Cerebellar nuclear complex (tissue), 1 donor: ENCODE results near the gene PCDHA2.
"Not testable (repeated sequence)": the region's sequence is repeated elsewhere in the genome, so short reads cannot be mapped to it uniquely, and the experiment has no call there.

Experiments used
- DNase-seq, 2 experiments: peaks; one replicate each; lab custom pipeline; 2025; lab: John Stamatoyannopoulos, UW

Gene PCDHA2

DNA sequence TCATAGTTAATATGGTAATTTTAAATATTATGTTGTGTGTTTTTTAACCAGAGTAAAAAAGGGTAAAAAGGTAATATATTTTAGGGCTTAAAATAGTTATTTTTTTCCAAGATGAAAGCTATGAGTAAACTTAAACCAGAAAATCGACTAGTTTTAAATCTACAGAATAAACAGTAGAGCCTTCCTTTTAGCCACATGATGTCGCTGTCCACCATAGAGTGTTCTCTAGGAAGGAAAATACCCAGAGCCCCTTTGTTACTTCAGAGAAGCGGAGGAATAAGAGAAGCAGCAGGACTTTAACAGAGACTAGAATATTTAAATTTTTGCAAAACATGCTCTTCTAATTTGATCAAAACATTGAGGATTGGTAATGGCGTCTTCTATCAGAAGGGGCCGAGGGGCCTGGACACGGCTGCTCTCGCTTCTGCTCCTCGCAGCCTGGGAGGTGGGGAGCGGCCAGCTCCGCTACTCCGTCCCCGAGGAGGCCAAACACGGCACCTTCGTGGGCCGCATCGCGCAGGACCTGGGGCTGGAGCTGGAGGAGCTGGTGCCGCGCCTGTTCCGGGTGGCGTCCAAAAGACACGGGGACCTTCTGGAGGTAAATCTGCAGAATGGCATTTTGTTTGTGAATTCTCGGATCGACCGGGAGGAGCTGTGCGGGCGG, at the start of gene PCDHA2:
PCDHA2 (plus strand) TSS at position 258 of the 664 bp plus-strand sequence.
- no peak for DNase-seq

DNA sequence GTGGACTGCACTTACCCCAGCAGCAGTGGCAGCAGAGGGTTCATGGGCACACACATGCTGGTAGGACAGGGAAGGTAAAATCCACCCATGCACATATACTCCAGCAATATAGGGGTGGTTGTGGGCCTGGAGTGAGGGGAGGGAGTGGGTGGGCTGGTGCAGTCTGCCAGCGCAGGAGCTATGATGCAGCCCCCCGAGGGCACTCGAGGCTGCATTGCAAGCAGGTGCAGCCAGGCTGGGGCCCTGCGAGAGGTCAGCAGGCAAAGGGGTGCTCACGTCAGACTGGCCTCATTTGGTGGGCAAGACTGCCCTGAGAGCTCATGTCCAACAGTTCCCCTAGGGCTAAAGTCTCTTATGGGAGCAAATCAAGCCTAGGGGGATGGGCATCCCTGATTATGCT, 41.1 kb upstream of the PCDHA2 start:
- DNase-seq: no peak

- DNase-seq: no peak
Observed at GRCh38 chr5:140764177-140764973, 30.3 kb upstream of the PCDHA2 start.

DNA sequence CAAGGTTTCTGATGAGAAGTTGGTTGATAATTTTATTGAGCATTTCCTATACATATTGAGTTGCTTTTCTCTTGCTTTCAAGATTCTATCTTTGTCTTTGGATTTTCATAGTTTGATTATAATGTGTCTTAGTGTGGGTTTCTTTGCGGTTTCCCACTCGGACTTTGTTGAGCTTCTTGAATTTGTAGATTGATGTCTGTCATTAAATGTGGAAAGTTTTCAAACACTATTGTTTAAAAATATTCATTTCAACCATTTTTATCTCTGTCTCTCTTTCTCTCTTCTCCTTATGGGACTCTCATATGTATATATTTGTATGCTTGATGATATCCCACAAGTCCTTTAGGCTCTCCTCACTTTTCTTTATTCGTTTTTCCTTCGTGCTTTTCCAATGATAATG, 27.2 kb upstream of the PCDHA2 start:
- no peak for DNase-seq

GRCh38 chr5:140780512-140780911, 14.1 kb upstream of the PCDHA2 start:
- DNase-seq: no peak

DNA sequence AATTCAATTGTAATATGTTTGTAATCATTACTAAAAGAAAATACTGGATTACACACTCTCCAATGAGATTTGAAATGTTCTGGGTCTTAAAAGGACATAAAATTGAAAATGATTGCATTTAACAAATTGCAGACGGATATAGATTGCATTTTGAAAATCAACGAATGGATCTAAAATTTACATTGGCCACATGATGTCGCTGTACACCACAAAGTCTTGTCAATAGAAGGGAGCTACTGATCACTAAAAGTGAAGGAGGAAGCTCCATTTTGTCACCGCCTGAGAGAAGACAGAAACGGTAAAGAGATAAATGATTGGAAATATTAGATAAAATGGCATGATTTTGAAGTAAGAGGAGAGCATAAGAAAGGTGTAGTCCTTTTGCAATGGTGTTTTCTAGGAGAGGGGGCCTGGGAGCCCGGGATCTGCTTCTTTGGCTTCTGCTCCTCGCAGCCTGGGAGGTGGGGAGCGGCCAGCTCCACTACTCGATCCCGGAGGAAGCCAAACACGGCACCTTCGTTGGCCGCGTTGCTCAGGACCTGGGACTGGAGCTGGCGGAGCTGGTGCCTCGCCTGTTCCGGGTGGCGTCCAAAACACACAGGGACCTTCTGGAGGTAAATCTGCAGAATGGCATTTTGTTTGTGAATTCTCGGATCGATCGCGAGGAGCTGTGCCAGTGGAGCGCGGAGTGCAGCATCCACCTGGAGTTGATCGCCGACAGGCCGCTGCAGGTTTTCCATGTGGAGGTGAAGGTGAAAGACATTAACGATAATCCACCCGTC, 8.6 kb upstream of the PCDHA2 start, which contains the start of gene PCDHA1:
PCDHA1 (plus strand) TSS at position 236 of the 782 bp plus-strand sequence.
- no peak for DNase-seq

DNA sequence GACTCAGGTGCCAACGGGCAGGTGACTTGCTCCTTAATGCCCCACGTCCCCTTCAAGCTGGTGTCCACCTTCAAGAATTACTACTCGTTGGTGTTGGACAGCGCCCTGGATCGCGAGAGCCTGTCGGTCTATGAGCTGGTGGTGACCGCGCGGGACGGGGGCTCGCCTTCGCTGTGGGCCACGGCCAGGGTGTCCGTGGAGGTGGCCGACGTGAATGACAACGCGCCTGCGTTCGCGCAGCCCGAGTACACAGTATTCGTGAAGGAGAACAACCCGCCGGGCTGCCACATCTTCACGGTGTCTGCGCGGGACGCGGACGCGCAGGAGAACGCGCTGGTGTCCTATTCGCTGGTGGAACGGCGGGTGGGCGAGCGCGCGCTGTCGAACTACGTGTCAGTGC, 7.2 kb upstream of the PCDHA2 start:
- not testable (repeated sequence) for DNase-seq

- DNase-seq: not testable (repeated sequence)
Observed at GRCh38 chr5:140787849-140788504, 6.7 kb upstream of the PCDHA2 start.

DNA sequence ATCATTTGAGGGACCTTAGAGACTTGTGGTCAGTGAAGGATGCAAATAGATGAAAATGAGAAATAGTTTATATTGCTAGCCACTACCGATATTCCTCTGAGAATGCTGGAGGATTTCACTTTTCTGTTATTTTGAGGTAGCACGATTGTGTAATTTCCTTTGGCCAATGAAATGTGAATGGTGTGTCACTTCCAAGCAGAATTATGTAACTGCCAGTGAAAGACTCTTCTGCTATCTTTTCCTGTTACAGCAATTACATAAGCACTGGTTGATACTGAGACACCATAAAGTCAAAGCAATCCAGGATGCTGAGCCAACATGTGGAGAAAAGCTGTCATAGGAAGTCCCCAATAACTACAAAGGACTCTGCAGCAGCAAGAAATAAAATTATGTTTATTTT, 3.6 kb upstream of the PCDHA2 start:
- no peak for DNase-seq

- no peak for DNase-seq
Observed at GRCh38 chr5:140795259-140795641, 598 bp downstream of the PCDHA2 start.

DNA sequence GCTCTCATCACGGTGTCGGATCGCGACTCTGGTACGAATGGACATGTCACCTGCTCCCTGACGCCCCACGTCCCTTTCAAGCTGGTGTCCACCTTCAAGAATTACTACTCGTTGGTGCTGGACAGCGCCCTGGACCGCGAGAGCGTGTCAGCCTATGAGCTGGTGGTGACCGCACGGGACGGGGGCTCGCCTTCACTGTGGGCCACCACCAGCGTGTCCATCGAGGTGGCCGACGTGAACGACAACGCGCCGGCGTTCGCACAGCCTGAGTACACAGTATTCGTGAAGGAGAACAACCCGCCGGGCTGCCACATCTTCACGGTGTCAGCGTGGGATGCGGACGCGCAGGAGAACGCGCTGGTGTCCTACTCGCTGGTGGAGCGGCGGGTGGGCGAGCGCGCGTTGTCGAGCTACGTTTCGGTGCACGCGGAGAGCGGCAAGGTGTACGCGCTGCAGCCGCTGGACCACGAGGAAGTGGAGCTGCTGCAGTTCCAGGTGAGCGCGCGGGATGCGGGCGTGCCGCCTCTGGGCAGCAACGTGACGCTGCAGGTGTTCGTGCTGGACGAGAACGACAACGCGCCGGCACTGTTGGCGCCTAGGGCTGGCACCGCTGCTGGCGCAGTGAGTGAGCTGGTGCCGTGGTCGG, 1.5 kb downstream of the PCDHA2 start:
- not testable (repeated sequence) for DNase-seq

GRCh38 chr5:140796718-140797095, 2.1 kb downstream of the PCDHA2 start:
- no peak for DNase-seq

- no peak for DNase-seq
Observed at GRCh38 chr5:140800816-140801493, 6.3 kb downstream of the PCDHA2 start, which contains the start of gene PCDHA3. PCDHA3 (plus strand) TSS chr5:140801057.

DNA sequence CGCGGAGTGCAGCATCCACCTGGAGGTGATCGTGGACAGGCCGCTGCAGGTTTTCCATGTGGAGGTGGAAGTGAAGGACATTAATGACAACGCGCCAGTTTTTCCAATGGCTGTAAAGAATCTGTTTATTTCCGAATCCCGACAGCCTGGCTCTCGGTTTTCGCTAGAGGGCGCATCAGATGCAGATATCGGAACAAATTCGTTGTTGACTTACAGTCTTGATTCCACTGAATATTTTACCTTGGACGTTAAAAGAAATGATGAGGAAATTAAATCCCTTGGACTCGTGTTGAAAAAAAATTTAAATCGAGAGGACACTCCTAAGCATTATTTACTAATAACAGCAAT, 6.8 kb downstream of the PCDHA2 start:
- no peak for DNase-seq

DNA sequence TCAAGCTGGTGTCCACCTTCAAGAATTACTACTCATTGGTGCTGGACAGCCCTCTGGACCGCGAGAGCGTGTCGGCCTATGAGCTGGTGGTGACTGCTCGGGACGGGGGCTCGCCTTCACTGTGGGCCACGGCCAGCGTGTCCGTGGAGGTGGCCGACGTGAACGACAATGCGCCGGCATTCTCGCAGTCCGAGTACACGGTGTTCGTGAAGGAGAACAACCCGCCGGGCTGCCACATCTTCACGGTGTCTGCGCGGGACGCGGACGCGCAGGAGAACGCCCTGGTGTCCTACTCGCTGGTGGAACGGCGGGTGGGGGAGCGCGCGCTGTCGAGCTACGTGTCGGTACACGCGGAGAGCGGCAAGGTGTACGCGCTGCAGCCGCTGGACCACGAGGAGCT, 7.7 kb downstream of the PCDHA2 start:
- not testable (repeated sequence) for DNase-seq

- DNase-seq: no peak
Observed at GRCh38 chr5:140802781-140803271, 8.2 kb downstream of the PCDHA2 start.

DNA sequence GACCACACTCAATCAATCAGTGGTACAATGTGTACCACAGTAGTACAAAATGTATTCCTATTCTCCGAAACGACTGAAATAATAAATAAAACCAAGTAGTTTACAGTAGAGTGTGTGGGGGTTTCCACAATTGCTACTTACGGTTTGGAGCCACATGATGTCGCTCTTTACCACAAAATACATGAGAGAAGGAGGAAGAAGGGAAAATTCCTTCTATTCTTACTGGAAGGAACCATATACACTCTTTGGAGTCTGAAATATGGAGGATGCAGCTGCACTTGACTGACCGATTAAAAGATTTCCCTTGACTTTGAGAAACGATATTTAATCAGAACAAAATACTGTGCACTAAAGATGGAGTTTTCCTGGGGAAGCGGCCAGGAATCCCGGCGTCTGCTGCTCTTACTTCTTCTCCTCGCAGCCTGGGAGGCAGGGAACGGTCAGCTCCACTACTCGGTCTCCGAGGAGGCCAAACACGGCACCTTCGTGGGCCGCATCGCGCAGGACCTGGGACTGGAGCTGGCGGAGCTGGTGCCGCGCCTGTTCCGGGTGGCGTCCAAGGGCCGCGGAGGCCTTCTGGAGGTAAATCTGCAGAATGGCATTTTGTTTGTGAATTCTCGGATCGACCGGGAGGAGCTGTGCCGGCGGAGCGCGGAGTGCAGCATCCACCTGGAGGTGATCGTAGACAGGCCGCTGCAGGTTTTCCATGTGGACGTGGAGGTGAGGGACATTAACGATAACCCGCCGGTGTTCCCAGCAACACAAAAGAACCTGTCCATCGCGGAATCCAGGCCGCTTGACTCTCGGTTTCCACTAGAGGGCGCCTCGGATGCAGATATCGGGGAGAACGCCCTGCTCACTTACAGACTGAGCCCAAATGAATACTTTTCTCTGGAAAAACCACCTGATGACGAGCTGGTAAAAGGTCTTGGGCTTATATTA, 12.5 kb downstream of the PCDHA2 start, which contains the start of gene PCDHA4:
PCDHA4 (plus strand) TSS at position 235 of the 942 bp plus-strand sequence.
- no peak for DNase-seq

- DNase-seq: not testable (repeated sequence)
Observed at GRCh38 chr5:140808241-140808888, 13.7 kb downstream of the PCDHA2 start.

GRCh38 chr5:140808889-140809291, 14.2 kb downstream of the PCDHA2 start:
- DNase-seq: no peak
